Muscle of back (tissue), 11 donors: ENCODE results near the gene DES. TPM values are rescaled to one million over a fixed set of nuclear protein-coding genes. Genes with fewer than 3 reads are reported as not detected.

ENCODE experiments used
- DNase-seq, 3 donors: peaks; one replicate each; pipeline versions ENCODE4 v3.0.0 to v3.0.0-alpha.2; 2013
- polyA plus RNA-seq, 10 donors: library from polyadenylated mRNA; unstranded; fragments of 120-200 nt; gene quantifications; one replicate each; pipeline ENCODE4 v1.2.1, GENCODE V29; 2013; ENCODE audit not compliant: insufficient read length in 10 of 10

DES gene
- polyA plus RNA-seq, 10 donors: 1,880 to 4,907 (median 4,107) TPM

GRCh38 chr2:219452361-219453317, 34.5 kb downstream of the DES start:
- peak in 2 of 3 donors; percentile 68 to 97 for DNase-seq

GRCh38 chr2:219453671-219454590, 35.8 kb downstream of the DES start:
- DNase-seq: peak in 2 of 3 donors; percentile 67 to 87

DNA sequence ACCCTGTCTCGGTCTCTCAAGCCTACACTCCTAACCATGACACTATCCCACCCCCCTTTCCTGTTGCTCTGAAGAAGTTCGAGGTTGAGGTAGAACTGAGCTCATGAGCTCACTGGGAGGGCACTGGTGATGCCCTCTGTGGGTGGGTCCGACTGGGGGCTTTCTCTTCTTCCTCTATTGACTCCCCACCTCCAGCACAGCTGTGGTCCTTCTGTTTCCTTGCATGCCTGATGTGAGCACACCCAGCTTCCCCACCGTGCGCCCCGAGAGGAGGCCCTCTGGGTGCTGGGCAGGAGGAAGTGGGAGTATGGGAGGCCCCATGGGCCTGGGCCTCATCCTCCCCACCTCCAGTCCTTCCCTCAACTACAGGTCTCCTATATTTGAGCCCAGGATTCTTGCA, 37.4 kb downstream of the DES start:
- no peak for DNase-seq

DNA sequence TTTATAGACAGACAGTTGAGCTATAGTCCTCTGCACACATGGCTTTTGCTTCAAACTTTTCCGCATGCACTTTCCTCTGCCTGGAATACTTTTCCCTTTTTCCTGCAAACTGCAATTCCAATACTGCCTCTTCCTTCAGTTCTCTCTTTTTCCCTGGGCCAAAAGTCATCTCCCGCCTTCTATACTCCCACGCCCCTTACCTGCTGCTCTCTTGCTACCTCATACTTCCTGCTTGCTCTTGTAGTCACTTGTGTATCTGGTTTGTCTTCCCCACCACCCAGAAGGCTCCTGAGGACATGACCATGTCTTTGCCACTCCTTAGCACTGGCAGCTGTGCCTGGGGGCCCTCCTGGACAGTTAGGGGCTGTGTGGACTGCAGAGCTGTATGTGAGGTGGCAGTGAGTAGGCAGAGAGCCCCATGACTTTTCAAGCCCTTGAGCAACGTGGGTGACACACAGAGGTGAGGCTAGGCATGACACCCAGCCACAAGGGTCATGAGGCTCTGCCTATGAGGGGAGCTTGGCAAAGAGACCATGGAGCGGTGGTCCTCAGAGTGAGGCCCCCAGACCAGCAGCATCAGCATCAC, 39.7 kb downstream of the DES start:
- no peak for DNase-seq

DNA sequence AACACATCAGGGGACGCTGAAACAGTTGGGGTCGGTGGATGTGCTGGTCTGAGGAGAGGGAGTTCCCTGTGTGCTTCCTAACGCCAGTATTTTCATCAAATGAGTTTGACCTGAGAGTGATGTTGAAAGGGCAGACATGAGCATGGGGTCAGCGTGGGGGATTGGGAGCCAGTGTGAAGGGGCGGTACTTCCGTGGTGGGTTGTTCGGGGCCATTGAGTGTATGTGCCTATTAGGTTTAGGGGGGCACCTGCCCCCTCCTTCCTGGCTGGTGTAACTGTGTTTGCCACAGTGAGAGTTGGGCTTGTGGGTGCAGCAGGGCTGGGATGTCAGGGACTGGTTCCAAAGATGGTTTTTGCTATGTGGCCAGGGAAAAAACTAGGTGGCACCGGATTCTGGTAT, 40.8 kb downstream of the DES start:
- DNase-seq: no peak

DNA sequence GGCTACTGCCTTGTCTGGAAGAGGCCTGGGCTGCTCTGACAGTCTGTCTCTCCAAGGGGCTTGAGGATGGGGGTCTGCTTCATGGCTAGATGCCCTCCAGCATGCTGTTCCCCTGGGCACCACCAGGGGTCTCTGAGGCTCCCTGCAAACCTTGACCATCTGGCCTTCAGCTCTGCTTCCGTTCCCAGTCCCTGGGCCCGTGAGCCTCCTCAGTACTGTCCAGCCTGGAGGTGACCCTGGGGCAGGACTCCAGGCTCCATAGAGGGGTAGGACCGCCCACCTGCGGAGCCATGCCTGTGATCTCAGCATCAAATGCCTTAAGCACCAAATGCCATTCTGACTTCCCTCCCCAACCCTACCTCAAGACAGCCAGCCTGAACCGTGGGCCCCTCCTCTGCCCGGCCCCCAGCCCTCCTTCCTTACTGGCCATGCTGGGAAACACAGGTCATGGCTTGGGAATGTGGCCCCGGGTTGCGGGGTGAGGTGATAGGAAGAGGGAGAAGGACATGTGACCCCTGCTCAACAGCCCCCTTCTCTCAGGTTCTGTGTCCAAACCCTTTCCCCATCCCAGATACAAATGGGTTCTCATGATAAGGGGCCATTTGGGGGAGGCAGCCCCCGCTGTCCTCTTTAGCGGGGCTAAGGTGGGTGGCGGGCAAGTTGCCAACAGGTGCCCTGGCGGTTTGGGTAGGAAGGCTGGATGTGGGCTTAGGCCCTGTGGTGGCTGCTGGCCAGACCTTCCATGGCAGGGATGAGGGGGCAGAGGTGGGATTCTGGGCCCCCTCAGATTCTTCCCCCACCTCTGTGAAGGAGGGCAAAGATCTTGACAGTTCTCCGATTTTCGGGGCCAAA, 41.5 kb downstream of the DES start:
- DNase-seq: peak in 1 of 3 donors; percentile 73

GRCh38 chr2:219460424-219460926, 42.3 kb downstream of the DES start:
- peak; percentile 54 to 74 (median 72) for DNase-seq

DNA sequence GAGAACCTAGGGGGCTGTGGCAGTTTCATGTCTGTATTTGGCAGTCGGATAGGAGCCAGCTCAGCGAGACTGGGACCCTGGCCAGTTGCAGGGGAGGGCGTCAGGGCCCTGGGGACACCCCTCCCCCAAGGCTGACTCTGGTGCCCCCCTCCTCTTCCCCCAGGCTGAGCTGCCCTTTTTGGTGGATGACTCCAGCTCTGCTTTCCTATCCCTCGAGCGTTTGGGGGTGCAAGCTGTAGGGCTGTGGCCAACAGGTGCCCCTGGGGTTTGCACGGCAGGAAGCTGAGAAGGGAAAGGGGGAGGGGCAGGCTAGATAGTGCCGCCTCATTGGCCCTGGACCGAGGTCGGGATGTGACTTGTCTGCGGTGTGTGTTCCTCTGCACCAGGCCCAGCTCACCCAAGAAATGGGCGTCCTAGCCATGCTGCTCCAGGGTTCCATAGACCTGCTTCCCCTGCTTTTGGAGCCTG, 42.9 kb downstream of the DES start:
- no peak for DNase-seq

DNA sequence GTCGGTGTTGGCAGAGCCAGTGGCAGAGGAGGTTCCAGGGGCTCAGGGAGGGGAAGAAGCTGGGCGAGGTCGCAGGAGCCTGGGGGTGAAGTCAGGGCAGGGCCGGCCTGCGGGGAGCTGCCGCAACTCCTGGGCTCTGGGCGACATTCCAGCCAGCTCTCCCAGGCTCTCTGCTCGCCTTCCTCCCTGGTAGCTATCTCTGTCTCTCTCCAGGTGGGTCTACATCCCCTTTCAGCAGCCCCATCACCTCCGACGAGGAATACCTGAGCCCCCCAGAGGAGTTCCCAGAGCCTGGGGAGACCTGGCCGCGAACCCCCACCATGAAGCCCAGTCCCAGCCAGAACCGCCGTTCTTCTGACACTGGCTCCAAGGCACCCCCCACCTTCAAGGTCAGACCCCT, 43.5 kb downstream of the DES start:
- DNase-seq: no peak

DNA sequence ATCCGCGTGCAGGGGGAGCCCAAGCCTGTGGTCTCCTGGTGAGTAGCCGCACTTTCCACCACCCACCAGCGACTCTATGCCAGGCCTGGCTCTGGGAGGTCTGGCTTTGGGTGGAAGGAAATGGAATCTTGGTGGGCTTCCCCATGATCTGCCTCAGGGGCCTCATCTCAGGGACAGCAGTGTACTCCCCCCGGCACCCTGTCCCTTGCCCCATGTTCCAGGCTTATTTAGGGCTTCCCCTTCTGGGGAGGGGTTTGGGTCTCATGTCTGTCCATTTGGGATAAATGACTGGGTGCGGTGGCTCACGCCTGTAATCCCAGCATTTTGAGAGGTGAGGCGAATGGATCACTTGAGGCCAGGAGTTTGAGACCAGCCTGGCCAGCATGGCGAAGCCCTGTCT, 44.2 kb downstream of the DES start:
- no peak for DNase-seq

- no peak for DNase-seq
Measured at GRCh38 chr2:219464286-219465032, 46.3 kb downstream of the DES start.

GRCh38 chr2:219465659-219466561, 47.7 kb downstream of the DES start:
- no peak for DNase-seq

DNA sequence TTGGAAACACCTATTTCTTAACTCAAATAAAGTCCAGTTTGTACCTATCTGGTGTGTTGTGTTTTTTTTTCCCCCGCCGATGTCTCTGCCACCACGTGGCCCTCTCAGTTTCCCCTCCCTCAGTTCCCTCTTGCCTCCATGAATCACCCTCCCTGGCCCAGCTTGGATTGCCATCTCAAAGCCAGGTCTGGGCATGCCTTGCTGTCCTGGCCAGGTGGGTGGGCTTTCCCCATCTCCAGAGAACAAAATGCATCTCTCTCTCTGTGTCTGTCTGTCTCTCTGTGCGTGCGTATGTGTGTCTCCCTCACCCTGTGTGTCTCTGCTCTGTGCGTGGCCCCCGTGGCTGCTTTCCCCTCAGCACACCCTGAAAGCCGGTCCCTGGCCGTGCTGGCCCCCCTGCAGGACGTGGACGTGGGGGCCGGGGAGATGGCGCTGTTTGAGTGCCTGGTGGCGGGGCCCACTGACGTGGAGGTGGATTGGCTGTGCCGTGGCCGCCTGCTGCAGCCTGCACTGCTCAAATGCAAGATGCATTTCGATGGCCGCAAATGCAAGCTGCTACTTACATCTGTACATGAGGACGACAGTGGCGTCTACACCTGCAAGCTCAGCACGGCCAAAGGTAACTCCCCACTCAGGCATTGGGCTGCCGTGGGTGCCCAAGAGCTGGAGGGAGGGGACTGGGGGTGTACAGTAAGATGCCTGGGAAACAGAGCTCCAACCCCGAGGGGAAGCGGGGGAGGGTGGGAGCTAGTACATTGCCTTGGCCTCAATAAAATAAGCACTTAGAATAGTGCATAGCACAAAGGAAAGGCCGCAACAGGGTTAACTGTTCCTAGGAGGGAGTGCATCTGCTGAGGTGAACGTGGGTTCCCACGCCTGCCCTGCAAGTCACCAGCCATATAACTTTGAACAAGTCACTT, 48.9 kb downstream of the DES start:
- DNase-seq: no peak

GRCh38 chr2:219467736-219468075, 49.5 kb downstream of the DES start:
- DNase-seq: no peak

DNA sequence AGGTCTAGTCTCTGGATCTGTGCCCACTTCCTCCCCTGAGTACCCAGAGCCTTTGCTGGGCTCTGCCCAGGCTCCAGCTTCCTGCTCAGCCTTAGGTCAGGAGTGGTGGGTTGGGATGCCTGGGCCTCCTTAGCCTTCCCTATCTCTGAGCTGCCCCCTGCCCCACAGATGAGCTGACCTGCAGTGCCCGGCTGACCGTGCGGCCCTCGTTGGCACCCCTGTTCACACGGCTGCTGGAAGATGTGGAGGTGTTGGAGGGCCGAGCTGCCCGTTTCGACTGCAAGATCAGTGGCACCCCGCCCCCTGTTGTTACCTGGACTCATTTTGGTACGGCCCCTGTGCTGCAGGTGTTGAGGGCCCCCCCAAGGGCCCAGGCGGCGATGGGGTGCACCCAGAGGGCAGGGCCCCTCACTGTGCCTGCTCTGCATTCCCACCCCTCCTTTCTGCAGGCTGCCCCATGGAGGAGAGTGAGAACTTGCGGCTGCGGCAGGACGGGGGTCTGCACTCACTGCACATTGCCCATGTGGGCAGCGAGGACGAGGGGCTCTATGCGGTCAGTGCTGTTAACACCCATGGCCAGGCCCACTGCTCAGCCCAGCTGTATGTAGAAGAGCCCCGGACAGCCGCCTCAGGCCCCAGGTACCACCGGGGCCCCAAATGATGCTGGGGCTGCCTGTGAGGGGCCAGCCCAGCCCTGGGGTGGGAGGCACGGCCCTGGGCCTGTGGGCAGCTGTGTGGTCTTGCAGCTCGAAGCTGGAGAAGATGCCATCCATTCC, 50.4 kb downstream of the DES start:
- no peak for DNase-seq

DNA sequence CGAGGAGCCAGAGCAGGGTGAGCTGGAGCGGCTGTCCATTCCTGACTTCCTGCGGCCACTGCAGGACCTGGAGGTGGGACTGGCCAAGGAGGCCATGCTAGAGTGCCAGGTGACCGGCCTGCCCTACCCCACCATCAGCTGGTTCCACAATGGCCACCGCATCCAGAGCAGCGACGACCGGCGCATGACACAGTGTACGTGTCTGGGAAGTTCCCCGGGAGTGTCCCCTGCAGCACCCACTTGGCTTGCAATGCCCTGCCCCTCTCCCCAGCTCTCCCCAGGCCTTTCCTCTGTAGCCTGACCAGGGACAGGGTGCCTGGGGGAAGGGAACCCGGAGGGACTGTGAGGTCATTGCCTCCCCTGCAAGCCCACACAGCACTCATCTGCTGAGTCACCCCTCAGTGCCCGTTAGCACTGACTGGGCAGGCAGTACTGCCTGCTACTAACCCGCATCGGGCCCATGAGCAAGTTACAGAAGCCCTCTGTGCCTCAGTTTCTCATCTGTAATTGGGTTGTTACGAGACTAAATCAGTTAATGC, 51.1 kb downstream of the DES start:
- DNase-seq: no peak

- no peak for DNase-seq
Measured at GRCh38 chr2:219470429-219470828, 52.3 kb downstream of the DES start.
